Vagina (tissue), 2 donors: Measurements from ENCODE around the gene SPECC1L. TPM values are rescaled to one million over a fixed set of nuclear protein-coding genes. Genes with fewer than 3 reads are reported as not detected.

Experiments used
- DNase-seq, 2 donors: peaks; one replicate each; pipeline ENCODE4 v3.0.0-alpha.2; 2017; ENCODE audit errors: extremely low spot score in 2 of 2
- H3K27ac ChIP-seq: fragments of 200-600 bp; sonication (generic); one replicate; pipeline ENCODE4 v1.5.1; 2019
- H3K27me3 ChIP-seq: fragments of 200-600 bp; sonication (generic); one replicate; pipeline ENCODE4 v1.5.1; 2019
- H3K36me3 ChIP-seq, 2 donors: fragments of 200-600 bp; sonication (generic); one replicate each; pipeline ENCODE4 v1.5.1; 2017 to 2019
- H3K4me1 ChIP-seq: fragments of 200-600 bp; sonication (generic); one replicate; pipeline ENCODE4 v1.5.1; 2019
- H3K4me3 ChIP-seq, 2 donors: fragments of 200-600 bp; sonication (generic); 1 replicate in 1 of 2; 2 replicates in 1 of 2; pipeline ENCODE4 v1.5.1; 2016 to 2019
- H3K9me3 ChIP-seq: fragments of 200-600 bp; sonication (generic); one replicate; pipeline ENCODE4 v1.5.1; 2019
- POLR2A ChIP-seq, 2 donors: fragments of 450-650 bp; IDR thresholded peaks; one replicate each; pipeline ENCODE4 v1.6.1; 2017; ENCODE audit warnings: antibody characterized with exemption in 2 of 2, mild to moderate bottlenecking in 2 of 2, moderate library complexity in 2 of 2
- POLR2AphosphoS5 ChIP-seq, 2 donors: sonication (generic); formaldehyde crosslinking; IDR thresholded peaks; one replicate each; pipeline ENCODE4 v1.9.0; 2017; ENCODE audit warnings: antibody characterized with exemption in 2 of 2, mild to moderate bottlenecking in 2 of 2, low read depth in 1 of 2; ENCODE audit not compliant: insufficient read depth in 1 of 2
- intact Hi-C: fragments of 100-400 bp; cut with DNase I; formaldehyde crosslinking; loops from one replicate; pipeline ENCODE4 v1.15.1; 2023
- total RNA-seq: library from RNA; depleted of rRNA; stranded (reverse); fragments of >200 nt; gene quantifications from one replicate; pipeline ENCODE4 v1.2.3, GENCODE V29; 2016
- TF ChIP-seq, protein P1 (sequence below), 3 experiments: fragments of 450-650 bp in 2 of 3; fragments of 200-600 bp in 1 of 3; sonication (generic) in 1 of 3; IDR thresholded peaks; one replicate each; pipeline ENCODE4 v1.5.1; 2017 to 2019; ENCODE audit warnings: antibody characterized with exemption in 3 of 3, mild to moderate bottlenecking in 2 of 3, moderate library complexity in 2 of 3

The SPECC1L gene
- total RNA-seq, 1 donor from 2014 or later, result 38.8 TPM

DNA sequence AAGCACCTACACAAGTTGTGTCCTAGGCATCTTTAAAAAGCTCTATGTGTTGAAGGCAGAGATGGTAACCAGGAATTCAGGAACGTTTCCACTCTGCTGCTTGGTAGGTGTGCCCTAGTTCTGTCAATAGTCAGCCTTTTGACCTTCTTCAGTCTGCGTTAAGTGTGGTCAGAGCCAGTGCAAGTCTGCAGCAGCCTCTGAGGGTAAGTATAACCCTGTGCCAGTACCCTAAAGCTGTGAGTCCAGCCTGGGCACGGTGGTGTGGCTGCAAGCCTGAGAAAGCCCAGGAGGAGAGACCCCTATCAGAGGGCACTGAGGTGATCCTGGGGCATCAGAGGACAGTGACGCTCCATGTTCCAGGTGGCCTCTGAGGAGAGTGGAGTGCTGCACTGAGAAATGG is 80.0 kb downstream of the SPECC1L start:
- no peak for DNase-seq
- TF ChIP-seq POLR2AphosphoS5 (IDR thresholded peaks at IDR 0.05; ENCODE audit: insufficient read depth in 1 of 2, low read depth in 1 of 2) (no peak), POLR2A (IDR thresholded peaks at IDR 0.05) (no peak)
- TF ChIP-seq, protein P1, sequence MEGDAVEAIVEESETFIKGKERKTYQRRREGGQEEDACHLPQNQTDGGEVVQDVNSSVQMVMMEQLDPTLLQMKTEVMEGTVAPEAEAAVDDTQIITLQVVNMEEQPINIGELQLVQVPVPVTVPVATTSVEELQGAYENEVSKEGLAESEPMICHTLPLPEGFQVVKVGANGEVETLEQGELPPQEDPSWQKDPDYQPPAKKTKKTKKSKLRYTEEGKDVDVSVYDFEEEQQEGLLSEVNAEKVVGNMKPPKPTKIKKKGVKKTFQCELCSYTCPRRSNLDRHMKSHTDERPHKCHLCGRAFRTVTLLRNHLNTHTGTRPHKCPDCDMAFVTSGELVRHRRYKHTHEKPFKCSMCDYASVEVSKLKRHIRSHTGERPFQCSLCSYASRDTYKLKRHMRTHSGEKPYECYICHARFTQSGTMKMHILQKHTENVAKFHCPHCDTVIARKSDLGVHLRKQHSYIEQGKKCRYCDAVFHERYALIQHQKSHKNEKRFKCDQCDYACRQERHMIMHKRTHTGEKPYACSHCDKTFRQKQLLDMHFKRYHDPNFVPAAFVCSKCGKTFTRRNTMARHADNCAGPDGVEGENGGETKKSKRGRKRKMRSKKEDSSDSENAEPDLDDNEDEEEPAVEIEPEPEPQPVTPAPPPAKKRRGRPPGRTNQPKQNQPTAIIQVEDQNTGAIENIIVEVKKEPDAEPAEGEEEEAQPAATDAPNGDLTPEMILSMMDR (IDR thresholded peaks at IDR 0.05), result no peak
- H3K36me3 ChIP-seq, result peaks cover 0 to 65% of the 10 kb centered on the region in 2 donors

DNA sequence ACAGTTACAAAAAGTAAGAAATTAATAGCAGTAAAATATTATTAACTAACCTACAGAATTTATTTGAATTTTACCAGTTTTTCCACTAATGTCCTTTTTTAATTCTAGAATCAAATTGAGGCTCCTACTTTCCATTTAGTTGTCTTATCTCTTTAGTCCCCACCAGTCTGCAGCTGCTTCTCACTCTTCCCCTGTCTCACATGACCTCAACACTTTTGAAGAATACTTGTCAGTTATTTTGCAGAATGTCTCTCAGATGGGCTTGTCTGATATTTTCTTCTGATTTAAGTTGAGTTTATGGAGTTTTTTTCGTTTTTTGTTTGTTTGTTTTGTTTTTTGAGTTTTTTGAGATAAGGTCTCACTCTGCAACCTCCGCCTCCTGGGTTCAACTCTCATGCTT is 82.5 kb downstream of the SPECC1L start:
- intact Hi-C loops, result no loop called here
- Histone ChIP-seq H3K36me3 (peaks cover 0 to 47% of the 10 kb centered on the region in 2 donors), H3K27ac (no peak overlapping the region), H3K9me3 (no peaks in the 10 kb centered on the region), H3K27me3 (no peaks in the 10 kb centered on the region), H3K4me1 (peaks cover 9% of the 10 kb centered on the region), H3K4me3 (no peak overlapping the region)
- TF ChIP-seq, protein P1 (IDR thresholded peaks at IDR 0.05), result no peak
- TF ChIP-seq POLR2AphosphoS5 (IDR thresholded peaks at IDR 0.05; ENCODE audit: insufficient read depth in 1 of 2, low read depth in 1 of 2), result no peak
- TF ChIP-seq POLR2A (IDR thresholded peaks at IDR 0.05), result no peak
- no peak for DNase-seq

More for the DNA sequence above, 80.0 kb downstream of the SPECC1L start:
- intact Hi-C loops, result no loop called here
- H3K4me3 ChIP-seq, result no peak overlapping the region
- no peaks in the 10 kb centered on the region for H3K4me1 ChIP-seq
- no peaks in the 10 kb centered on the region for H3K9me3 ChIP-seq
- no peaks in the 10 kb centered on the region for H3K27me3 ChIP-seq
- H3K27ac ChIP-seq, result no peak overlapping the region

DNA sequence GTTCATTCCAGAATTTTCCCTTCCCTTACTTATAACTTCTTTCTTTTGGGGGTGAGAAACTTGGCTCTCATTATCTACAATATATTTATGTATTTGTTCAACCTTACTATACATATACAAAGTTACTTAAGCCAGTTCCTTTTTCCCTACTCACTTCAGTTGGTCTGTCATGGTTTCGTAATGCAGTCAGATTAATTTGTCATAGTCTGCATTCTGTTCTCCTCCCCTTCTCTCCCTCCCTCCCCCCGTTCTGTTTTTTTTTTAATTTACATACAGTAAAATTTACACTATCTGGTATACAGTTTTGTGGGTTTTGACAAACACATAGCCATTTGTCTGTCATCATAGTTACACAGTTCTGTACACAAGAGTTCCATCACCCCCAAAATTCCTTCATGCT is 84.9 kb downstream of the SPECC1L start:
- Histone ChIP-seq H3K36me3 (peaks cover 0 to 29% of the 10 kb centered on the region in 2 donors), H3K4me1 (peaks cover 9% of the 10 kb centered on the region), H3K27me3 (no peaks in the 10 kb centered on the region)

DNA sequence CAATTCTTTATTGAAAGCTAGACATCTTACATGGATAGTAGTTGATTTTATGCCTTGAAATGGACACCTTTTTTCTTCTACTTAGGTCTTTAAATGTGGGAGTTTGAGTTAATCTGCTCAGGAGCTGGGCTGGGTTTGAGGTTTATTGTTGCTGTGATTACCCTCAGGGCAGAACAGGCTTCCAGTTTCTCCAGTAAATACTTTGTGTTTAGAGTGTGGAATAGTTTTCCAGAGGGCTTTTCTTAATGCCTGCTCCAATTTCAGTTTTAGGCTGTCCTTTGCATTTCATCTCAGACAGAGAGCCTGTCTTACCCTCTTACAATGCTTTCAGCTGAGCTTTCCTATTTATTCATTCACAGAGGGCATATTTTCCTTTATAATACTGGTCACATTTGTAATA is 86.9 kb downstream of the SPECC1L start:
- intact Hi-C loops, result no loop called here
- peaks cover 0 to 27% of the 10 kb centered on the region in 2 donors for H3K36me3 ChIP-seq

More for the DNA sequence above, 84.9 kb downstream of the SPECC1L start:
- intact Hi-C loops, result no loop called here
- H3K4me3 ChIP-seq, result no peak overlapping the region
- H3K27ac ChIP-seq, result no peak overlapping the region
- no peaks in the 10 kb centered on the region for H3K9me3 ChIP-seq
- DNase-seq, result no peak
- TF ChIP-seq, protein P1 (IDR thresholded peaks at IDR 0.05), result no peak
- TF ChIP-seq POLR2A (IDR thresholded peaks at IDR 0.05) (no peak), POLR2AphosphoS5 (IDR thresholded peaks at IDR 0.05; ENCODE audit: insufficient read depth in 1 of 2, low read depth in 1 of 2) (no peak)

More for the DNA sequence above, 86.9 kb downstream of the SPECC1L start:
- peaks cover 9% of the 10 kb centered on the region for H3K4me1 ChIP-seq
- no peaks in the 10 kb centered on the region for H3K9me3 ChIP-seq
- TF ChIP-seq POLR2AphosphoS5 (IDR thresholded peaks at IDR 0.05; ENCODE audit: insufficient read depth in 1 of 2, low read depth in 1 of 2), result no peak
- TF ChIP-seq, protein P1 (IDR thresholded peaks at IDR 0.05), result no peak
- TF ChIP-seq POLR2A (IDR thresholded peaks at IDR 0.05), result no peak
- no peak for DNase-seq
- no peaks in the 10 kb centered on the region for H3K27me3 ChIP-seq
- H3K27ac ChIP-seq, result no peak overlapping the region
- H3K4me3 ChIP-seq, result no peak overlapping the region
